ENCODE measurements around the gene KIAA0319L.

DNA sequence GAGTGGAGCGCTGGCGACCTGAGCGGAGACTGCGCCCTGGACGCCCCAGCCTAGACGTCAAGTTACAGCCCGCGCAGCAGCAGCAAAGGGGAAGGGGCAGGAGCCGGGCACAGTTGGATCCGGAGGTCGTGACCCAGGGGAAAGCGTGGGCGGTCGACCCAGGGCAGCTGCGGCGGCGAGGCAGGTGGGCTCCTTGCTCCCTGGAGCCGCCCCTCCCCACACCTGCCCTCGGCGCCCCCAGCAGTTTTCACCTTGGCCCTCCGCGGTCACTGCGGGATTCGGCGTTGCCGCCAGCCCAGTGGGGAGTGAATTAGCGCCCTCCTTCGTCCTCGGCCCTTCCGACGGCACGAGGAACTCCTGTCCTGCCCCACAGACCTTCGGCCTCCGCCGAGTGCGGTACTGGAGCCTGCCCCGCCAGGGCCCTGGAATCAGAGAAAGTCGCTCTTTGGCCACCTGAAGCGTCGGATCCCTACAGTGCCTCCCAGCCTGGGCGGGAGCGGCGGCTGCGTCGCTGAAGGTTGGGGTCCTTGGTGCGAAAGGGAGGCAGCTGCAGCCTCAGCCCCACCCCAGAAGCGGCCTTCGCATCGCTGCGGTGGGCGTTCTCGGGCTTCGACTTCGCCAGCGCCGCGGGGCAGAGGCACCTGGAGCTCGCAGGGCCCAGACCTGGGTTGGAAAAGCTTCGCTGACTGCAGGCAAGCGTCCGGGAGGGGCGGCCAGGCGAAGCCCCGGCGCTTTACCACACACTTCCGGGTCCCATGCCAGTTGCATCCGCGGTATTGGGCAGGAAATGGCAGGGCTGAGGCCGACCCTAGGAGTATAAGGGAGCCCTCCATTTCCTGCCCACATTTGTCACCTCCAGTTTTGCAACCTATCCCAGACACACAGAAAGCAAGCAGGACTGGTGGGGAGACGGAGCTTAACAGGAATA is 20.1 kb upstream of the KIAA0319L start:
- no peak for TF ChIP-seq EZH2phosphoT487 (IDR thresholded peaks at IDR 0.05; ENCODE audit: insufficient read depth, low read depth)
- TF ChIP-seq EZH2 (IDR thresholded peaks at IDR 0.05; ENCODE audit: insufficient read depth, poor library complexity, severe bottlenecking), result no peak
